ENCODE results near the gene REL.

GRCh38 chr2:60872510-60872928 lies 8.9 kb upstream of the REL start:
- no peak for TF ChIP-seq POLR2A (IDR thresholded peaks at IDR 0.05)
- no peak for TF ChIP-seq CTCF (IDR thresholded peaks at IDR 0.05)

Measured in prostate gland (tissue), 2 donors.